HepG2 (cell line): Measurements from ENCODE around the gene PFN1. TPM values are rescaled to one million over a fixed set of nuclear protein-coding genes. Genes with fewer than 3 reads are reported as not detected.

ENCODE experiments used
- AKAP8 ChIP-seq: sonication (generic); formaldehyde crosslinking; IDR thresholded peaks from 2 replicates; pipeline ENCODE4 v1.5.1; 2020; ENCODE audit warnings: mild to moderate bottlenecking, missing genetic modification reagents
- ARNTL ChIP-seq: sonication (generic); formaldehyde crosslinking; IDR thresholded peaks from 2 replicates; pipeline ENCODE4 v1.4.0; 2020; ENCODE audit warnings: mild to moderate bottlenecking, missing genetic modification reagents
- HOXA5 ChIP-seq: sonication (generic); formaldehyde crosslinking; IDR thresholded peaks from 2 replicates; pipeline ENCODE4 v1.4.0; 2020; ENCODE audit warnings: missing genetic modification reagents
- HOXA9 ChIP-seq: sonication (generic); formaldehyde crosslinking; IDR thresholded peaks from 2 replicates; pipeline ENCODE4 v1.8.1; 2022; ENCODE audit warnings: missing genetic modification reagents, mild to moderate bottlenecking, moderate library complexity, borderline replicate concordance
- IKZF4 ChIP-seq: sonication (generic); formaldehyde crosslinking; IDR thresholded peaks from 2 replicates; pipeline ENCODE4 v1.5.1; 2020; ENCODE audit warnings: borderline replicate concordance, mild to moderate bottlenecking, low read depth, missing genetic modification reagents; ENCODE audit errors: not compliant biosample characterization
- KLF13 ChIP-seq: sonication (generic); formaldehyde crosslinking; IDR thresholded peaks from 2 replicates; pipeline ENCODE4 v1.4.0; 2020; ENCODE audit warnings: mild to moderate bottlenecking, missing genetic modification reagents
- SALL1 ChIP-seq: sonication (generic); formaldehyde crosslinking; IDR thresholded peaks from 2 replicates; pipeline ENCODE4 v1.8.0; 2022; ENCODE audit warnings: mild to moderate bottlenecking, missing genetic modification reagents
- SRF ChIP-seq: IDR thresholded peaks from 2 replicates; pipeline ENCODE4 v1.6.1; 2011; ENCODE audit warnings: mild to moderate bottlenecking, low read depth, low read length, moderate library complexity
- STAT5B ChIP-seq: sonication (generic); formaldehyde crosslinking; IDR thresholded peaks from 2 replicates; pipeline ENCODE4 v1.4.0; 2020; ENCODE audit warnings: missing genetic modification reagents
- TOE1 ChIP-seq: sonication (generic); formaldehyde crosslinking; IDR thresholded peaks from 2 replicates; pipeline ENCODE4 v1.4.0; 2020; ENCODE audit warnings: mild to moderate bottlenecking, missing genetic modification reagents
- ZBTB21 ChIP-seq: sonication (generic); formaldehyde crosslinking; IDR thresholded peaks from 2 replicates; pipeline ENCODE4 v1.4.0; 2020; ENCODE audit warnings: missing genetic modification reagents
- ZFP90 ChIP-seq: sonication (generic); formaldehyde crosslinking; IDR thresholded peaks from 2 replicates; pipeline ENCODE4 v1.8.0; 2022; ENCODE audit warnings: missing genetic modification reagents, mild to moderate bottlenecking, inconsistent platforms, borderline replicate concordance
- ZMYM4 ChIP-seq: sonication (generic); formaldehyde crosslinking; IDR thresholded peaks from 2 replicates; pipeline ENCODE4 v1.8.1; 2023; ENCODE audit warnings: mild to moderate bottlenecking, missing genetic modification reagents
- ZNF256 ChIP-seq: sonication (generic); formaldehyde crosslinking; conservative IDR thresholded peaks from 2 replicates; pipeline ENCODE4 v1.4.0; 2020; ENCODE audit warnings: missing genetic modification reagents
- ZNF567 ChIP-seq: sonication (generic); formaldehyde crosslinking; IDR thresholded peaks from 2 replicates; pipeline ENCODE4 v1.8.1; 2023; ENCODE audit warnings: mild to moderate bottlenecking, missing genetic modification reagents, borderline replicate concordance
- ZNF572 ChIP-seq: sonication (generic); formaldehyde crosslinking; IDR thresholded peaks from 2 replicates; pipeline ENCODE4 v1.5.1; 2020; ENCODE audit warnings: mild to moderate bottlenecking, missing genetic modification reagents
- polyA plus RNA-seq, 8 experiments: library from polyadenylated mRNA; depleted of rRNA in 3 of 8; stranded (reverse) in 7 of 8; unstranded in 1 of 8; fragments of >200 nt; fragmentation: Illumina TruSeq in 4 of 8; extraction: Trizol in 4 of 8; gene quantifications; 2 replicates each; pipeline versions ENCODE4 v1.2.1 to v1.2.3, GENCODE V29; 2011 to 2016; ENCODE audit warnings: low read depth in 4 of 8, missing spikeins in 1 of 8, mixed read lengths in 1 of 8; ENCODE audit not compliant: insufficient read depth in 1 of 8
- total RNA-seq, 5 experiments: library from RNA; depleted of rRNA; stranded (reverse); fragments of >200 nt; fragmentation: Illumina TruSeq; extraction: Trizol; gene quantifications; 2 replicates each; pipeline ENCODE4 v1.2.3, GENCODE V29; 2016; ENCODE audit warnings: low read depth in 1 of 5
- TF ChIP-seq, protein P1 (sequence below): sonication (generic); formaldehyde crosslinking; IDR thresholded peaks from 2 replicates; pipeline ENCODE4 v1.4.0; 2020; ENCODE audit warnings: mild to moderate bottlenecking, missing genetic modification reagents
- TF ChIP-seq, protein P2 (sequence below): sonication (generic); formaldehyde crosslinking; IDR thresholded peaks from 2 replicates; pipeline ENCODE4 v1.4.0; 2020; ENCODE audit warnings: low read depth, mild to moderate bottlenecking, missing genetic modification reagents

The PFN1 gene
- total and polyA plus RNA-seq, 2 of the 13 experiments (the other 11 are each of a cell fraction or from before 2014, with no cell fraction given), result 494 to 613 TPM

DNA sequence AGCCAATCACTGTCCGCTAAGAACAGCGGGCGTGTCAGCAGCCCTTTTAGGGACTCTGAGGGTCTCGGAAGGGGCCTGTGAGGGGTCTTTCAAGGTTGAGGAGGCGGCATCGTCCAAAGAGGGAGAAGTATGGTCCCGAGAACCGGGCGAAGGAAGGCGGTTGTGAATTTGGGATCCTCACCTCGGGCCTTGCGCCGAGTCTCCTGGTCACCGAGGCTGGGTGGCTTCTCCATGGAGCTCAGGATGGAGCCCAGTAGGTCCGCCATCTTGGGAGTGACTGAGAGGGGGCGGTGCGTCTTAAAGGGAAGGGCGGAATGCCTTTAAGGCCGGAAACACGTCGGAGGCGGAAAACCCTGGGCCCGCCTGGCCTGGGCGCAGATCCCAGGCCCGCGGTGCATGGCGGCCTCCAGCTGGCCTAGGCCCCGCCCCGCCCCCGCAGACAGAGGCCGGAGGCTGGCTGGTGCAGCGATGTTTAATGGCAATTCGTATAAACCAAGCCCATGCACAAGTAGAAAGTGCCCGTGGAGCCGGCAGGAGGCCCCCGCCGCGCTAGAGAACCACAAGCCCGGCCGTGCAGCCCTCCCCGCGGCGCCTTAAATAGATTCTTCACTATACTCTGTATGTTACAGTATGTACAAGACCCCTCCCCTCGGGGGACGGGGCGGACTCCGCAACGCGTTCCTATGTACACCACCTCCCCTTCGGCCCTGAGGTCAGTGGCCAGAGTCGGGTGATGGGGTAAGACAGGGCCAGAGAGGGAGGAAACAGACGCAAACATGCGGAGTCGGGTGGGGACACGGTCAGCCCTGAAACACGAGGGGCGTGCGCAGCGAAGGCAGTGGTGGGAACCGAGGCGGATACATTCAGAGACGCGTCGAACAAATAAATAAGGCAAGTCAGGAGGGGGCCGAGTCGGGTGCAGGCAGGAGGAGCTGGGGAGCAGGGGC is 19.5 kb upstream of the PFN1 start, which contains the start of gene SPAG7 (continued):
- TF ChIP-seq, protein P1, sequence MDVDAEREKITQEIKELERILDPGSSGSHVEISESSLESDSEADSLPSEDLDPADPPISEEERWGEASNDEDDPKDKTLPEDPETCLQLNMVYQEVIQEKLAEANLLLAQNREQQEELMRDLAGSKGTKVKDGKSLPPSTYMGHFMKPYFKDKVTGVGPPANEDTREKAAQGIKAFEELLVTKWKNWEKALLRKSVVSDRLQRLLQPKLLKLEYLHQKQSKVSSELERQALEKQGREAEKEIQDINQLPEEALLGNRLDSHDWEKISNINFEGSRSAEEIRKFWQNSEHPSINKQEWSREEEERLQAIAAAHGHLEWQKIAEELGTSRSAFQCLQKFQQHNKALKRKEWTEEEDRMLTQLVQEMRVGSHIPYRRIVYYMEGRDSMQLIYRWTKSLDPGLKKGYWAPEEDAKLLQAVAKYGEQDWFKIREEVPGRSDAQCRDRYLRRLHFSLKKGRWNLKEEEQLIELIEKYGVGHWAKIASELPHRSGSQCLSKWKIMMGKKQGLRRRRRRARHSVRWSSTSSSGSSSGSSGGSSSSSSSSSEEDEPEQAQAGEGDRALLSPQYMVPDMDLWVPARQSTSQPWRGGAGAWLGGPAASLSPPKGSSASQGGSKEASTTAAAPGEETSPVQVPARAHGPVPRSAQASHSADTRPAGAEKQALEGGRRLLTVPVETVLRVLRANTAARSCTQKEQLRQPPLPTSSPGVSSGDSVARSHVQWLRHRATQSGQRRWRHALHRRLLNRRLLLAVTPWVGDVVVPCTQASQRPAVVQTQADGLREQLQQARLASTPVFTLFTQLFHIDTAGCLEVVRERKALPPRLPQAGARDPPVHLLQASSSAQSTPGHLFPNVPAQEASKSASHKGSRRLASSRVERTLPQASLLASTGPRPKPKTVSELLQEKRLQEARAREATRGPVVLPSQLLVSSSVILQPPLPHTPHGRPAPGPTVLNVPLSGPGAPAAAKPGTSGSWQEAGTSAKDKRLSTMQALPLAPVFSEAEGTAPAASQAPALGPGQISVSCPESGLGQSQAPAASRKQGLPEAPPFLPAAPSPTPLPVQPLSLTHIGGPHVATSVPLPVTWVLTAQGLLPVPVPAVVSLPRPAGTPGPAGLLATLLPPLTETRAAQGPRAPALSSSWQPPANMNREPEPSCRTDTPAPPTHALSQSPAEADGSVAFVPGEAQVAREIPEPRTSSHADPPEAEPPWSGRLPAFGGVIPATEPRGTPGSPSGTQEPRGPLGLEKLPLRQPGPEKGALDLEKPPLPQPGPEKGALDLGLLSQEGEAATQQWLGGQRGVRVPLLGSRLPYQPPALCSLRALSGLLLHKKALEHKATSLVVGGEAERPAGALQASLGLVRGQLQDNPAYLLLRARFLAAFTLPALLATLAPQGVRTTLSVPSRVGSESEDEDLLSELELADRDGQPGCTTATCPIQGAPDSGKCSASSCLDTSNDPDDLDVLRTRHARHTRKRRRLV (CRISPR knock-in tag), result no peak
- no peak; the same call in 1 of the 2 replicates for TF ChIP-seq KLF13 (CRISPR knock-in tag)
- peak; percentile 95 for TF ChIP-seq SRF
- TF ChIP-seq STAT5B, result no peak; the same call in 1 of the 2 replicates
- no peak for TF ChIP-seq ZFP90 (CRISPR knock-in tag)
- TF ChIP-seq ZMYM4 (CRISPR knock-in tag), result peak; percentile 76
- TF ChIP-seq HOXA9 (CRISPR knock-in tag), result no peak
- TF ChIP-seq, protein P2, sequence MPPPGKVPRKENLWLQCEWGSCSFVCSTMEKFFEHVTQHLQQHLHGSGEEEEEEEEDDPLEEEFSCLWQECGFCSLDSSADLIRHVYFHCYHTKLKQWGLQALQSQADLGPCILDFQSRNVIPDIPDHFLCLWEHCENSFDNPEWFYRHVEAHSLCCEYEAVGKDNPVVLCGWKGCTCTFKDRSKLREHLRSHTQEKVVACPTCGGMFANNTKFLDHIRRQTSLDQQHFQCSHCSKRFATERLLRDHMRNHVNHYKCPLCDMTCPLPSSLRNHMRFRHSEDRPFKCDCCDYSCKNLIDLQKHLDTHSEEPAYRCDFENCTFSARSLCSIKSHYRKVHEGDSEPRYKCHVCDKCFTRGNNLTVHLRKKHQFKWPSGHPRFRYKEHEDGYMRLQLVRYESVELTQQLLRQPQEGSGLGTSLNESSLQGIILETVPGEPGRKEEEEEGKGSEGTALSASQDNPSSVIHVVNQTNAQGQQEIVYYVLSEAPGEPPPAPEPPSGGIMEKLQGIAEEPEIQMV (CRISPR knock-in tag), result no peak
- no peak for TF ChIP-seq TOE1 (CRISPR knock-in tag)
- no peak for TF ChIP-seq AKAP8
- 0 out of 2 replicates have a peak, but pooled peaks have one; percentile 13 for TF ChIP-seq ZNF572 (CRISPR knock-in tag)
- no peak for TF ChIP-seq ARNTL (CRISPR knock-in tag)
- no peak for TF ChIP-seq ZBTB21 (CRISPR knock-in tag)
- 0 out of 2 replicates have a peak, but pooled peaks have one; percentile 16 for TF ChIP-seq HOXA5 (CRISPR knock-in tag)
- no peak for TF ChIP-seq ZNF256 (CRISPR knock-in tag)
- 0 out of 2 replicates have a peak, but pooled peaks have one; percentile 34 for TF ChIP-seq ZNF567 (CRISPR knock-in tag)
- peak; percentile 62 for TF ChIP-seq IKZF4 (CRISPR knock-in tag)
- TF ChIP-seq SALL1 (CRISPR knock-in tag), result no peak; the same call in none of the 2 replicates
